HepG2 (cell line): Measurements from ENCODE around the gene SPECC1L.

Source experiments
- CHD2 ChIP-seq: IDR thresholded peaks from 2 replicates; pipeline ENCODE4 v1.6.1; 2011; ENCODE audit warnings: low read depth, low read length, improper control_type of control experiment
- DPF2 ChIP-seq: sonication (generic); formaldehyde crosslinking; IDR thresholded peaks from 2 replicates; pipeline ENCODE4 v1.4.0; 2020; ENCODE audit warnings: mild to moderate bottlenecking, low read depth, missing genetic modification reagents, borderline replicate concordance
- HCFC1 ChIP-seq: fragments of 150-350 bp; IDR thresholded peaks from 2 replicates; pipeline ENCODE4 v1.6.1; 2014; ENCODE audit warnings: low read depth, low read length
- KLF9 ChIP-seq: IDR thresholded peaks from 2 replicates; pipeline ENCODE4 v1.6.1; 2016; ENCODE audit warnings: low read depth
- NFYB ChIP-seq: sonication (generic); formaldehyde crosslinking; IDR thresholded peaks from 2 replicates; pipeline ENCODE4 v1.4.0; 2020; ENCODE audit warnings: missing genetic modification reagents
- RAD21 ChIP-seq: fragments of 450-650 bp; formaldehyde crosslinking; IDR thresholded peaks from 2 replicates; pipeline ENCODE4 v1.5.0; 2020; ENCODE audit warnings: mild to moderate bottlenecking
- SP4 ChIP-seq: sonication (generic); formaldehyde crosslinking; IDR thresholded peaks from 2 replicates; pipeline ENCODE4 v1.8.1; 2023; ENCODE audit warnings: mild to moderate bottlenecking, missing genetic modification reagents
- TAF1 ChIP-seq: sonication (generic); formaldehyde crosslinking; IDR thresholded peaks from 2 replicates; pipeline ENCODE4 v1.4.0; 2020; ENCODE audit warnings: missing genetic modification reagents
- TCF12 ChIP-seq, 2 experiments: fragments of 450-650 bp in 1 of 2; sonication (generic) in 1 of 2; formaldehyde crosslinking in 1 of 2; IDR thresholded peaks; 2 replicates each; pipeline versions ENCODE4 v1.6.1 to v1.8.0; 2017 to 2022; ENCODE audit warnings: antibody characterized with exemption in 1 of 2, mild to moderate bottlenecking in 1 of 2, missing genetic modification reagents in 1 of 2, moderate library complexity in 1 of 2
- YY1 ChIP-seq: IDR thresholded peaks from 2 replicates; pipeline ENCODE4 v1.6.1; 2011; ENCODE audit warnings: low read length, low read depth, moderate library complexity, mild to moderate bottlenecking; ENCODE audit not compliant: insufficient read depth, insufficient replicate concordance
- ZNF766 ChIP-seq: sonication (generic); formaldehyde crosslinking; IDR thresholded peaks from 2 replicates; pipeline ENCODE4 v1.5.0; 2020; ENCODE audit warnings: missing genetic modification reagents, borderline replicate concordance
- TF ChIP-seq, protein P1 (sequence below): sonication (generic); formaldehyde crosslinking; IDR thresholded peaks from 2 replicates; pipeline ENCODE4 v1.5.0; 2020; ENCODE audit warnings: mild to moderate bottlenecking, missing genetic modification reagents, moderate library complexity
- TF ChIP-seq, protein P2 (sequence below): sonication (generic); formaldehyde crosslinking; IDR thresholded peaks from 2 replicates; pipeline ENCODE4 v1.8.0; 2022; ENCODE audit warnings: missing genetic modification reagents, low read depth, mild to moderate bottlenecking, borderline replicate concordance
- TF ChIP-seq, protein P3 (sequence below): sonication (generic); formaldehyde crosslinking; IDR thresholded peaks from 2 replicates; pipeline ENCODE4 v1.8.0; 2022; ENCODE audit warnings: mild to moderate bottlenecking, missing genetic modification reagents, borderline replicate concordance

DNA sequence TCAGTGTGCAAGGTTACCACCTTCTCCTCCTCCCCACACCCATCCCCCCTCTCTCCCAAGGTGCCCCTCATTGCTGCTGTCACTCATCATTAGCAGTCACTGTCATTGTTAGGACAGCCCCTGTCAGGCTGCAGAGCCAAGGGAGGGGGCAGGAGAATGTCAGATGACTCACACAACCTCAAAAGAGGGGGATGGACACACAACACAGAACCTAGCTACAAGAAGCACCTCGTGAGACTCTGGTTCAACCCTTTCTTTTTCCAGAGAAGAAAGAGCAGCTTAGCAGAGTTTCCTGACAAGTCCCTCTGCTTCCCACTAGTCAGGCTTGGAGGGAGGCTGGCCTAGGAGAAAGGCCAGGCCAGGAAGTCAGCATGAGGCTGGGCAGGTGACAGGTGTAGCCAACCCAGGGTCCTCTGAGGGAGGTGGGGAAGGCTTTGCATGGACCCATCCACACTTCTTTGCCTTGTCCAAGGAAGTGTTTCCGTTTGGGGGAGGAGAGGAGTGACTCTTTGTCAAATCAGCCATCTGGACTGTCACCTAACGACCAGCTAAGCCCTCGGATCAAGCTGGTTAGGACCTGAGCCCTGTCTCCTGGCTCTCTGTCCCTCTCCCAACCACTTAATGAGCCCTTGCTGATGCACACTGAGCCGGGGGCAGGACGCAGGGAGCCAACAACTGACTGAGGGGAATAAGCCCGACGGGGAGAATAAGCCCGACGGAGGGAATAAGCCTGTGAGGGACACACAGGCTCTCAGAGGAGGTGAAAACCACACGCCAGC lies 175.0 kb downstream of the SPECC1L start:
- no peak for TF ChIP-seq NFYB (CRISPR knock-in tag)
- no peak for TF ChIP-seq ZNF766
- TF ChIP-seq, protein P1, sequence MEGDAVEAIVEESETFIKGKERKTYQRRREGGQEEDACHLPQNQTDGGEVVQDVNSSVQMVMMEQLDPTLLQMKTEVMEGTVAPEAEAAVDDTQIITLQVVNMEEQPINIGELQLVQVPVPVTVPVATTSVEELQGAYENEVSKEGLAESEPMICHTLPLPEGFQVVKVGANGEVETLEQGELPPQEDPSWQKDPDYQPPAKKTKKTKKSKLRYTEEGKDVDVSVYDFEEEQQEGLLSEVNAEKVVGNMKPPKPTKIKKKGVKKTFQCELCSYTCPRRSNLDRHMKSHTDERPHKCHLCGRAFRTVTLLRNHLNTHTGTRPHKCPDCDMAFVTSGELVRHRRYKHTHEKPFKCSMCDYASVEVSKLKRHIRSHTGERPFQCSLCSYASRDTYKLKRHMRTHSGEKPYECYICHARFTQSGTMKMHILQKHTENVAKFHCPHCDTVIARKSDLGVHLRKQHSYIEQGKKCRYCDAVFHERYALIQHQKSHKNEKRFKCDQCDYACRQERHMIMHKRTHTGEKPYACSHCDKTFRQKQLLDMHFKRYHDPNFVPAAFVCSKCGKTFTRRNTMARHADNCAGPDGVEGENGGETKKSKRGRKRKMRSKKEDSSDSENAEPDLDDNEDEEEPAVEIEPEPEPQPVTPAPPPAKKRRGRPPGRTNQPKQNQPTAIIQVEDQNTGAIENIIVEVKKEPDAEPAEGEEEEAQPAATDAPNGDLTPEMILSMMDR = no peak
- no peak for TF ChIP-seq YY1
- no peak for TF ChIP-seq CHD2
- no peak for TF ChIP-seq SP4
- TF ChIP-seq, protein P2, sequence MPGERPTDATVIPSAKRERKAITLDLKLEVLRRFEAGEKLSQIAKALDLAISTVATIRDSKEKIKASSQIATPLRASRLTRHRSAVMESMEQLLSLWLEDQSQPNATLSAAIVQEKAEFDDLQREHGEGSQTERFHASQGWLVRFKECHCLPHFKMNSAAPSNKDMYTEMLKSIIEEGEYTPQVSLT (CRISPR knock-in tag) = no peak
- no peak for TF ChIP-seq TAF1
- TF ChIP-seq, protein P3, sequence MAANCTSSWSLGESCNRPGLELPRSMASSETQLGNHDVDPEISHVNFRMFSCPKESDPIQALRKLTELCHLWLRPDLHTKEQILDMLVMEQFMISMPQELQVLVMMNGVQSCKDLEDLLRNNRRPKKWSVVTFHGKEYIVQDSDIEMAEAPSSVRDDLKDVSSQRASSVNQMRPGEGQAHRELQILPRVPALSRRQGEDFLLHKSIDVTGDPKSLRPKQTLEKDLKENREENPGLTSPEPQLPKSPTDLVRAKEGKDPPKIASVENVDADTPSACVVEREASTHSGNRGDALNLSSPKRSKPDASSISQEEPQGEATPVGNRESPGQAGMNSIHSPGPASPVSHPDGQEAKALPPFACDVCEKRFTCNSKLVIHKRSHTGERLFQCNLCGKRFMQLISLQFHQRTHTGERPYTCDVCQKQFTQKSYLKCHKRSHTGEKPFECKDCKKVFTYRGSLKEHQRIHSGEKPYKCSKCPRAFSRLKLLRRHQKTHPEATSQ (CRISPR knock-in tag) = no peak
- TF ChIP-seq TCF12 (IDR thresholded peaks at IDR 0.05) = no peak
- no peak for TF ChIP-seq TCF12 (CRISPR knock-in tag; IDR thresholded peaks at IDR 0.05)
- TF ChIP-seq DPF2 (CRISPR knock-in tag) = no peak
- TF ChIP-seq RAD21 = no peak
- no peak for TF ChIP-seq KLF9 (CRISPR knock-in tag)
- no peak for TF ChIP-seq HCFC1
